Neuronal stem cell (in vitro differentiated cells): ENCODE results near the gene NELL1.

Source experiments
- DNase-seq: peaks from one replicate; pipeline ENCODE4 v3.0.0-alpha.2; 2013; ENCODE audit warnings: low spot score
- H2AFZ ChIP-seq: one replicate; pipeline ENCODE4 v1.6.1; 2013; ENCODE audit warnings: mild to moderate bottlenecking, low read length, inconsistent platforms
- H2AK5ac ChIP-seq: 2 replicates; pipeline ENCODE4 v1.6.1; 2013; ENCODE audit warnings: low read depth, mild to moderate bottlenecking, inconsistent platforms, low read length, moderate library complexity, mixed read lengths
- H2BK120ac ChIP-seq: 2 replicates; pipeline ENCODE4 v1.6.1; 2013; ENCODE audit warnings: low read depth, mild to moderate bottlenecking, inconsistent platforms, low read length, moderate library complexity, mixed read lengths
- H2BK12ac ChIP-seq: one replicate; pipeline ENCODE4 v1.6.1; 2013; ENCODE audit warnings: low read length, inconsistent platforms
- H2BK15ac ChIP-seq: 2 replicates; pipeline ENCODE4 v1.6.1; 2013; ENCODE audit warnings: mild to moderate bottlenecking, low read length, inconsistent platforms, mixed read lengths
- H2BK5ac ChIP-seq: one replicate; pipeline ENCODE4 v1.6.1; 2013; ENCODE audit warnings: inconsistent platforms, mild to moderate bottlenecking, low read length, moderate library complexity
- H3K14ac ChIP-seq: one replicate; pipeline ENCODE4 v1.6.1; 2013; ENCODE audit warnings: low read length, inconsistent platforms
- H3K18ac ChIP-seq: 2 replicates; pipeline ENCODE4 v1.6.1; 2013; ENCODE audit warnings: low read length, inconsistent platforms
- H3K23ac ChIP-seq: 2 replicates; pipeline ENCODE4 v1.6.1; 2013; ENCODE audit warnings: low read depth, mild to moderate bottlenecking, mixed read lengths, low read length, inconsistent platforms; ENCODE audit not compliant: poor library complexity
- H3K27ac ChIP-seq: replicated peaks from 3 replicates; pipeline ENCODE4 v1.5.1; 2013; ENCODE audit warnings: low read length, inconsistent platforms
- H3K27me3 ChIP-seq, 3 experiments: 2 replicates each; pipeline ENCODE4 v1.6.1; 2013; ENCODE audit warnings: low read length in 3 of 3, mild to moderate bottlenecking in 2 of 3, inconsistent platforms in 1 of 3, low read depth in 1 of 3, mixed read lengths in 1 of 3, moderate library complexity in 1 of 3; ENCODE audit not compliant: control insufficient read depth in 3 of 3, insufficient read depth in 3 of 3
- H3K36me3 ChIP-seq, 2 donors: replicated peaks in 1 of 2; 2 replicates each; pipeline ENCODE4 v1.6.1; 2013; ENCODE audit warnings: low read length in 2 of 2; ENCODE audit not compliant: control insufficient read depth in 2 of 2, insufficient read depth in 2 of 2
- H3K4ac ChIP-seq: 2 replicates; pipeline ENCODE4 v1.6.1; 2013; ENCODE audit warnings: inconsistent platforms, mild to moderate bottlenecking, low read length, moderate library complexity
- H3K4me1 ChIP-seq, 2 donors: 1 replicate in 1 of 2; 2 replicates in 1 of 2; pipeline ENCODE4 v1.6.1; 2013; ENCODE audit warnings: low read length in 2 of 2, low read depth in 1 of 2; ENCODE audit not compliant: control insufficient read depth in 2 of 2, insufficient read depth in 1 of 2
- H3K4me2 ChIP-seq: one replicate; pipeline ENCODE4 v1.6.1; 2013; ENCODE audit warnings: mild to moderate bottlenecking, low read length, inconsistent platforms; ENCODE audit not compliant: insufficient read depth, poor library complexity, severe bottlenecking
- H3K4me3 ChIP-seq, 2 donors: 2 replicates each; pipeline ENCODE4 v1.5.1; 2013; ENCODE audit warnings: low read length in 2 of 2, mild to moderate bottlenecking in 2 of 2, inconsistent platforms in 1 of 2, moderate library complexity in 1 of 2
- H3K79me1 ChIP-seq: one replicate; pipeline ENCODE4 v1.6.1; 2013; ENCODE audit warnings: low read depth, mild to moderate bottlenecking, inconsistent platforms, low read length, moderate library complexity
- H3K9ac ChIP-seq: one replicate; pipeline ENCODE4 v1.6.1; 2013; ENCODE audit warnings: mild to moderate bottlenecking, low read depth, low read length, inconsistent platforms; ENCODE audit not compliant: poor library complexity
- H3K9me3 ChIP-seq, 2 donors: replicated peaks in 1 of 2; 2 replicates each; pipeline versions ENCODE3 to v1.6.1; 2013; ENCODE audit warnings: low read length in 2 of 2, mild to moderate bottlenecking in 2 of 2, inconsistent platforms in 1 of 2, low read depth in 1 of 2, mixed read lengths in 1 of 2, moderate library complexity in 1 of 2; ENCODE audit not compliant: control insufficient read depth in 2 of 2, insufficient read depth in 1 of 2
- H4K8ac ChIP-seq: one replicate; pipeline ENCODE4 v1.6.1; 2013; ENCODE audit warnings: low read depth, mild to moderate bottlenecking, inconsistent platforms, low read length, moderate library complexity
- H4K91ac ChIP-seq: one replicate; pipeline ENCODE4 v1.6.1; 2013; ENCODE audit warnings: low read length, low read depth, mild to moderate bottlenecking, inconsistent platforms; ENCODE audit not compliant: poor library complexity
- WGBS, 2 donors: extraction: QIAGEN DNeasy Blood & Tissue Kit; methylation state at CpG; one replicate each; pipeline ENCODE4 v1.1.7; 2013; ENCODE audit warnings: missing lambda C conversion rate in 2 of 2, mixed read lengths in 1 of 2; ENCODE audit not compliant: insufficient read length in 2 of 2, insufficient replicate concordance in 1 of 2; ENCODE audit errors: extremely low coverage in 2 of 2; 5-methylcytosine and 5-hydroxymethylcytosine counted together

Gene NELL1

DNA sequence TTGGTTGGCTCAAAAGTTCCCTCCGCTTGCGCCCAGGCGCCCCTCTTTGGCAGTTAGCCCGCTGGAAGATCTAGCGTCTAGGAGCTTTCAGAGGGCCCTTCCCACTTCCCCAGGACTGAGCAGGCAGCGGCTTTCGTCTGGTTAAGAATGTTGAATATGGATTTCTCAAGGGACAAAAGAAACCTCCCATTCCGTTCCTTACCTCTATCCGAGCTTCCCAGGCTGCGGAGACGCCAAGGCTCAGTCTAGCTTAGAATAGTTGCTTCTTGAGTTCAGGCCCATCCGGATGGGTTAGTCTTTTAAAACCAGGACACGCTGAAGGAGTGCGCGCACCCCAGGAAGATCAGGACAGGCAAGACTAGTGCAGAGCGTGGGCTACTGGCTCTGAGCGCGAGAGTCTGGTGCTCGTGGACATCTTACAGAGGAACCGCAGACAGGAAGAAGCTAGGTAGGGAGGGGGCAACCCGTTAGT is 1.6 kb downstream of the NELL1 start:
- no peak overlapping the region for H3K4me3 ChIP-seq
- no peak for DNase-seq
- WGBS, 2 donors = no CpG with 5 or more reads among the region's 21 CpGs

DNA sequence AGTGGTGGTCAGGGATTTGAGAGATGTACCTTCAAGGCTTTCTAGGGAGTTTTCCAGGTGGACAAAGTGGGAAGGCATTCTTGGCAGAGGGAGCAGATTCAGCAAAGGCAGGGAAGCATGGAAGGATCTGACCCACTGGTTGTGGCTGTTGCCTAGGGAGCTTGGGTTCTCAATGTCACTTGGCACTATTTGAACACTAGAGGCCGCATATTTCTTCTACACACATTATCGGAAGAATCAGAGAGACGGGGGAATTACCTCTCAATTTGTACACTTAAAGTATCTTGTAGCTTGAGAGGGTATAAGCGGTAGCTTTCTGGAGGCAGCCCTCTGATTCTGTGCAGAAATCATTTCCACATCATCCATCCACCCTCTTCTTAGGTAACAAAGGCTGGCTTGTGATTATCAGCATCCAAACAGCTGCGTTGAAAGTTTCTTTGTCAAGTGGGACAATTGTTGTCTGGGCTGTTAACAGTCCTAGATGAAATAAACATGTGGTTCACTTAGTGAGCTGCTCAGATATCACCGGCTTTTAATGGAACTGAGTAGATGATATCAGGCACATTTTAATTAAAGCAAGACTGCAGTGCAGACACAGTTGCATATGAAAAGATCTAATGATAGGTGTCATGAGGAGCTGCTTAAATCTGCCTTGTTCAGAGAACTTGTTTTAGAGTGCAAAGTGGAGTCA is 2.6 kb downstream of the NELL1 start:
- Histone ChIP-seq H3K27ac (no peak overlapping the region), H2BK15ac (no peak overlapping the region), H3K18ac (no peak overlapping the region), H3K79me1 (no peaks in the 10 kb centered on the region), H3K4me2 (no peak overlapping the region), H4K91ac (no peak overlapping the region), H3K4me3 (no peak overlapping the region), H2AFZ (no peak overlapping the region), H2BK12ac (no peak overlapping the region), H2AK5ac (no peak overlapping the region), H3K14ac (no peak overlapping the region), H2BK5ac (no peak overlapping the region), H3K4ac (no peak overlapping the region), H4K8ac (no peak overlapping the region), H3K9ac (no peak overlapping the region), H3K9me3 (no peaks in the 10 kb centered on the region), H3K23ac (no peak overlapping the region), H3K27me3 (peaks cover 17 to 73% (median 51%) of the 10 kb centered on the region in 3 experiments), H3K36me3 (no peaks in the 10 kb centered on the region), H3K4me1 (peaks cover 3 to 10% of the 10 kb centered on the region in 2 donors), H2BK120ac (no peak overlapping the region)
- no CpG with 5 or more reads among the region's 6 CpGs for WGBS, 2 donors
- no peak for DNase-seq

More for the DNA sequence above, 1.6 kb downstream of the NELL1 start:
- no peak overlapping the region for H2AFZ ChIP-seq
- no peak overlapping the region for H3K23ac ChIP-seq
- H3K36me3 ChIP-seq = no peaks in the 10 kb centered on the region
- no peak overlapping the region for H2BK15ac ChIP-seq
- peaks cover 17 to 80% (median 54%) of the 10 kb centered on the region in 3 experiments for H3K27me3 ChIP-seq
- H3K14ac ChIP-seq = no peak overlapping the region
- no peak overlapping the region for H2AK5ac ChIP-seq
- no peak overlapping the region for H2BK5ac ChIP-seq
- no peak overlapping the region for H3K4me2 ChIP-seq
- H3K4ac ChIP-seq = no peak overlapping the region
- H4K91ac ChIP-seq = no peak overlapping the region
- H3K27ac ChIP-seq = no peak overlapping the region
- no peaks in the 10 kb centered on the region for H3K9me3 ChIP-seq
- no peaks in the 10 kb centered on the region for H3K79me1 ChIP-seq
- no peak overlapping the region for H3K9ac ChIP-seq
- no peak overlapping the region for H4K8ac ChIP-seq
- no peak overlapping the region for H3K18ac ChIP-seq
- peaks cover 3 to 10% of the 10 kb centered on the region in 2 donors for H3K4me1 ChIP-seq
- no peak overlapping the region for H2BK120ac ChIP-seq
- no peak overlapping the region for H2BK12ac ChIP-seq

DNA sequence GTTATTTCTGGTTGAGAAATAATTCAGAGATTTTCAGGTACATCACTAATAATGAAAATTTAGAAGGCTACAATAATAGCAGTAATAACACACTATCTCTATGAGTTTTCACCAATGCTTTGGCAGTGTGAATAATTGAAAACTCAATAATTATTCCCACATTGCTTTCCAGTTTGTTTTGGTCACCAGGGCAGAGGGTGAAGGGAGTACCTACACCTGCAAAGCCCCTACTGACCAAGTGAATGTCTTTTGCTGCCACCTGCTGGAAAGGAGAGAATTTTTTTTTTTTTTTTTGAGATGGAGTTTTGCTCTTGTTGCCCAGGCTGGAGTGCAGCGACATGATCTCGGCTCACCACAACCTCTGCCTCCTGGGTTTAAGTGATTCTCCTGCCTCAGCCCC is 3.2 kb downstream of the NELL1 start:
- Histone ChIP-seq H2BK15ac (no peak overlapping the region), H3K4ac (no peak overlapping the region), H3K9me3 (no peaks in the 10 kb centered on the region), H2AK5ac (no peak overlapping the region), H3K14ac (no peak overlapping the region), H3K36me3 (no peaks in the 10 kb centered on the region), H3K4me3 (no peak overlapping the region), H4K8ac (no peak overlapping the region), H3K27ac (no peak overlapping the region), H2BK12ac (no peak overlapping the region), H3K27me3 (peaks cover 17 to 67% (median 47%) of the 10 kb centered on the region in 3 experiments), H3K4me1 (peaks cover 3 to 10% of the 10 kb centered on the region in 2 donors), H2BK120ac (no peak overlapping the region), H4K91ac (no peak overlapping the region), H3K18ac (no peak overlapping the region), H3K23ac (no peak overlapping the region), H3K4me2 (no peak overlapping the region), H3K9ac (no peak overlapping the region), H3K79me1 (no peaks in the 10 kb centered on the region), H2BK5ac (no peak overlapping the region), H2AFZ (no peak overlapping the region)
- WGBS, 2 donors = no CpG with 5 or more reads among the region's 2 CpGs
- DNase-seq = no peak

GRCh38 chr11:20676658-20677057 is 7.3 kb downstream of the NELL1 start:
- no peak overlapping the region for H3K4me3 ChIP-seq
- no peak overlapping the region for H2AK5ac ChIP-seq
- no peak overlapping the region for H4K8ac ChIP-seq
- H3K4me1 ChIP-seq = no peaks in the 10 kb centered on the region
- no peak overlapping the region for H3K9ac ChIP-seq
- H3K23ac ChIP-seq = no peak overlapping the region
- DNase-seq = no peak
- H3K18ac ChIP-seq = no peak overlapping the region
- no peak overlapping the region for H3K4me2 ChIP-seq
- peaks cover 0 to 28% (median 7%) of the 10 kb centered on the region in 3 experiments for H3K27me3 ChIP-seq
- no peak overlapping the region for H2BK12ac ChIP-seq
- no peak overlapping the region for H3K27ac ChIP-seq
- no peak overlapping the region for H3K4ac ChIP-seq
- H3K36me3 ChIP-seq = no peaks in the 10 kb centered on the region
- no peak overlapping the region for H4K91ac ChIP-seq
- no peak overlapping the region for H3K14ac ChIP-seq
- no peak overlapping the region for H2AFZ ChIP-seq
- H3K9me3 ChIP-seq = peaks cover 0 to 2% of the 10 kb centered on the region in 2 donors
- no peak overlapping the region for H2BK5ac ChIP-seq
- WGBS, 2 donors = no CpG with 5 or more reads among the region's 2 CpGs
- no peak overlapping the region for H2BK15ac ChIP-seq
- no peaks in the 10 kb centered on the region for H3K79me1 ChIP-seq
- no peak overlapping the region for H2BK120ac ChIP-seq
